OCI-LY7 (cell line): ENCODE results near the gene CCDC194. TPM values are rescaled to one million over a fixed set of nuclear protein-coding genes. Genes with fewer than 3 reads are reported as not detected.
A peak's percentile ranks its signal among the peaks of the same experiment; 100 is the strongest.
"Not testable (repeated sequence)": the region's sequence is repeated elsewhere in the genome, so short reads cannot be mapped to it uniquely, and the experiment has no call there.

Source experiments
- BruUV-seq: library from RNA; stranded (reverse); fragments of 400-500 nt; replicated peaks from 2 replicates; lab custom pipeline; 2021; lab: Mats Ljungman, UMichigan
- CTCF ChIA-PET: fragments of 300-600 bp; sonication (Branson Sonifier 250); formaldehyde crosslinking; loops from one replicate; lab custom pipeline; 2022; ENCODE audit warnings: antibody characterized with exemption; ENCODE audit not compliant: unreplicated experiment; lab: Charles Lee
- POLR2A ChIA-PET: fragments of 300-600 bp; sonication (Branson Sonifier 250); formaldehyde crosslinking; loops from one replicate; lab custom pipeline; 2022; ENCODE audit warnings: antibody characterized with exemption; lab: Charles Lee
- DNase-seq: peaks from one replicate; pipeline ENCODE4 v3.0.0-alpha.2; 2015; ENCODE audit warnings: low spot score
- H2AFZ ChIP-seq: fragments of 200-600 bp; sonication (generic), shearing (Covaris generic); 2 replicates; pipeline ENCODE4 v1.6.1; 2014; ENCODE audit warnings: mild to moderate bottlenecking, antibody characterized with exemption, low read length, moderate library complexity
- H3K27ac ChIP-seq: fragments of 200-600 bp; sonication (generic); 2 replicates; pipeline ENCODE4 v1.5.1; 2014; ENCODE audit warnings: mixed run types, low read depth, mild to moderate bottlenecking, moderate library complexity, low read length, inconsistent platforms; ENCODE audit not compliant: poor library complexity, severe bottlenecking
- H3K36me3 ChIP-seq: fragments of 200-600 bp; sonication (generic); 2 replicates; pipeline ENCODE4 v1.6.1; 2014; ENCODE audit warnings: mild to moderate bottlenecking, antibody characterized with exemption, low read length, moderate library complexity, mixed read lengths; ENCODE audit not compliant: insufficient read depth
- H3K4me1 ChIP-seq: fragments of 200-600 bp; sonication (generic); 2 replicates; pipeline ENCODE4 v1.5.1; 2014; ENCODE audit warnings: mild to moderate bottlenecking, low read length; ENCODE audit not compliant: insufficient read depth, poor library complexity, severe bottlenecking
- H3K4me2 ChIP-seq: fragments of 200-600 bp; sonication (generic); 2 replicates; pipeline ENCODE4 v1.6.1; 2014; ENCODE audit warnings: mild to moderate bottlenecking, low read length
- H3K4me3 ChIP-seq: fragments of 200-600 bp; sonication (generic); 2 replicates; pipeline ENCODE4 v1.5.1; 2014; ENCODE audit warnings: mild to moderate bottlenecking, low read depth, low read length; ENCODE audit not compliant: poor library complexity, severe bottlenecking
- H3K79me2 ChIP-seq: fragments of 200-600 bp; sonication (generic); 2 replicates; pipeline ENCODE4 v1.6.1; 2016; ENCODE audit warnings: low read depth, mild to moderate bottlenecking, low read length, moderate library complexity, mixed read lengths; ENCODE audit not compliant: insufficient read depth
- H3K9me2 ChIP-seq: fragments of 200-600 bp; sonication (generic); 2 replicates; pipeline ENCODE4 v1.6.1; 2016; ENCODE audit warnings: mild to moderate bottlenecking, low read length, mixed read lengths; ENCODE audit not compliant: insufficient read depth
- H3K9me3 ChIP-seq: fragments of 200-600 bp; sonication (generic); 2 replicates; pipeline ENCODE4 v1.6.1; 2014; ENCODE audit warnings: mild to moderate bottlenecking, mixed run types, low read length, mixed read lengths
- H4K20me1 ChIP-seq: fragments of 200-600 bp; sonication (generic); 2 replicates; pipeline ENCODE4 v1.6.1; 2014; ENCODE audit warnings: mild to moderate bottlenecking, antibody characterized with exemption, low read length, moderate library complexity, mixed read lengths; ENCODE audit not compliant: insufficient read depth
- EZH2phosphoT487 ChIP-seq: fragments of 200-600 bp; sonication (generic); IDR thresholded peaks from 2 replicates; pipeline ENCODE4 v1.6.1; 2018; ENCODE audit warnings: low read depth, borderline replicate concordance, mild to moderate bottlenecking, mixed run types, antibody characterized with exemption, low read length, moderate library complexity, mixed read lengths
- intact Hi-C: fragments of 100-400 bp; cut with micrococcal nuclease; formaldehyde crosslinking; loops from one replicate; pipeline ENCODE4 v1.10.0; 2022; ENCODE audit not compliant: unreplicated experiment
- total RNA-seq, 2 experiments: library from RNA; depleted of rRNA in 1 of 2; stranded (reverse); fragments of >200 nt in 1 of 2; shearing (Covaris generic) in 1 of 2; gene quantifications; 2 replicates each; pipeline ENCODE4 v1.2.3, GENCODE V29; 2014 to 2022
- TF ChIP-seq, protein P1 (sequence below): fragments of 200-600 bp; sonication (generic); conservative IDR thresholded peaks from 2 replicates; pipeline ENCODE4 v1.5.1; 2014; ENCODE audit warnings: mild to moderate bottlenecking, antibody characterized with exemption, low read length, moderate library complexity, mixed read lengths

CCDC194 gene
- total RNA-seq, 2 experiments from 2014 or later = 2.4 to 8.8 TPM

DNA sequence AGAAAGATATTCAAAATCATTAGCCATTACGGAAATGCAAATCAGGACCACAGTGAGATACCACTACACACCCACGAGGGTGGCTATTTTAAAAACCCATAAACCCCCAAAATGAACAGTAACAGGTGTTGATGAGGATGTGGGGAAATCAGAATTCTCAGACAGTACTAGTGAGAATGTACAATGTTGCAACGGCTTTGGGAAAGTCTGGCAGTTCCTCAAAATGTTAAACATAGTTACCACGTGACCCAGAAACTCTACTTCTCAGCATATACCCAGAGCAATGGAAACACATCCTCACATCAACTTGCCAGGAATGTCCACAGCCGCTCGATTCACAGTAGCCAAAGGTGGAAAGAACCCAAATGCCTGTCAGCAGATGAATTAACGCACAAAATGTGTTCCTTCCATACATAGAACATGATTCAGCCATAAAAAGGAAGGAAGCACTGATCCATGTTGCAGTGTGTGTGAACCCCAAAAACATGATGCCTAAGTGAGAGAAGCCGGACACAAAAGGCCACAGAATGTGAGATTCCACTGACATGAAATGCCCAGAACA lies 23.9 kb downstream of the CCDC194 start:
- H3K4me3 ChIP-seq = peak overlapping the region; percentile 29
- H2AFZ ChIP-seq = peak overlapping the region; percentile 77
- no peaks in the 10 kb centered on the region for H3K79me2 ChIP-seq
- H3K9me3 ChIP-seq = no peaks in the 10 kb centered on the region
- intact Hi-C loops = no loop called here
- H3K4me2 ChIP-seq = peak overlapping the region; percentile 71
- no TSS peak for BruUV-seq
- H3K27ac ChIP-seq = peak overlapping the region; percentile 92
- no peaks in the 10 kb centered on the region for H3K9me2 ChIP-seq
- TF ChIP-seq, protein P1, sequence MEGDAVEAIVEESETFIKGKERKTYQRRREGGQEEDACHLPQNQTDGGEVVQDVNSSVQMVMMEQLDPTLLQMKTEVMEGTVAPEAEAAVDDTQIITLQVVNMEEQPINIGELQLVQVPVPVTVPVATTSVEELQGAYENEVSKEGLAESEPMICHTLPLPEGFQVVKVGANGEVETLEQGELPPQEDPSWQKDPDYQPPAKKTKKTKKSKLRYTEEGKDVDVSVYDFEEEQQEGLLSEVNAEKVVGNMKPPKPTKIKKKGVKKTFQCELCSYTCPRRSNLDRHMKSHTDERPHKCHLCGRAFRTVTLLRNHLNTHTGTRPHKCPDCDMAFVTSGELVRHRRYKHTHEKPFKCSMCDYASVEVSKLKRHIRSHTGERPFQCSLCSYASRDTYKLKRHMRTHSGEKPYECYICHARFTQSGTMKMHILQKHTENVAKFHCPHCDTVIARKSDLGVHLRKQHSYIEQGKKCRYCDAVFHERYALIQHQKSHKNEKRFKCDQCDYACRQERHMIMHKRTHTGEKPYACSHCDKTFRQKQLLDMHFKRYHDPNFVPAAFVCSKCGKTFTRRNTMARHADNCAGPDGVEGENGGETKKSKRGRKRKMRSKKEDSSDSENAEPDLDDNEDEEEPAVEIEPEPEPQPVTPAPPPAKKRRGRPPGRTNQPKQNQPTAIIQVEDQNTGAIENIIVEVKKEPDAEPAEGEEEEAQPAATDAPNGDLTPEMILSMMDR = no peak
- TF ChIP-seq EZH2phosphoT487 = no peak
- no peaks in the 10 kb centered on the region for H3K36me3 ChIP-seq
- peaks cover 58% of the 10 kb centered on the region for H3K4me1 ChIP-seq
- CTCF ChIA-PET = no interaction called here
- peak; percentile 85 for DNase-seq
- no peaks in the 10 kb centered on the region for H4K20me1 ChIP-seq
- POLR2A ChIA-PET = interaction anchor here (0.7 kb wide), 1 partner anchor 39 kb away, joined by 4 read pairs; no protein-coding TSS in a partner anchor

DNA sequence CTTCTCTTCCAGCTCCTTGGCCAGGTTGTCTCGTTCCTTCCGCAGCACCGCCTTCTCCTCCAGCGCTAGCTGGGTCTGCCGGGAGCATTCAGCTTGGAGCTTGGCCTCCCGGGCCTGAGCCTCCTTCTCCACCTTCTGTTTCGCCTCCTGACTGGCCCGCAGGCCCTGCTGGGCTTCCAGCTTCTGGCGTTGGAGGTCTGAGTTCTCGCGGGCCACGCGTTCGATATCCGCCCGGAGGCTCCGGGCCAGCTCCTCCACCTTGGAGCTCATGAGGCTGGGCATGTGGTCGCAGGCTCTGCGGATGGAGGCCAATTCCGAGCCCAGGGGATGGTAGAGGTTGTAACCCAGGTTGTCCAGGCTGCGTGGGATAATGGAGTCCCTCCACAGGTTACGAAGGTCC lies 28.6 kb downstream of the CCDC194 start:
- Histone ChIP-seq H4K20me1 (no peaks in the 10 kb centered on the region), H3K9me2 (no peaks in the 10 kb centered on the region), H3K27ac (no peak overlapping the region), H3K79me2 (no peaks in the 10 kb centered on the region), H3K9me3 (no peaks in the 10 kb centered on the region), H3K4me1 (peaks cover 21% of the 10 kb centered on the region), H2AFZ (no peak overlapping the region), H3K4me3 (no peak overlapping the region), H3K36me3 (no peaks in the 10 kb centered on the region), H3K4me2 (no peak overlapping the region)
- no peak for TF ChIP-seq EZH2phosphoT487
- DNase-seq = no peak
- ChIA-PET CTCF (no interaction called here), POLR2A (interaction anchor here (0.6 kb wide), 1 partner anchor 153 kb away, joined by 3 read pairs; no protein-coding TSS in a partner anchor)
- intact Hi-C loops = no loop called here
- BruUV-seq = no TSS peak

DNA sequence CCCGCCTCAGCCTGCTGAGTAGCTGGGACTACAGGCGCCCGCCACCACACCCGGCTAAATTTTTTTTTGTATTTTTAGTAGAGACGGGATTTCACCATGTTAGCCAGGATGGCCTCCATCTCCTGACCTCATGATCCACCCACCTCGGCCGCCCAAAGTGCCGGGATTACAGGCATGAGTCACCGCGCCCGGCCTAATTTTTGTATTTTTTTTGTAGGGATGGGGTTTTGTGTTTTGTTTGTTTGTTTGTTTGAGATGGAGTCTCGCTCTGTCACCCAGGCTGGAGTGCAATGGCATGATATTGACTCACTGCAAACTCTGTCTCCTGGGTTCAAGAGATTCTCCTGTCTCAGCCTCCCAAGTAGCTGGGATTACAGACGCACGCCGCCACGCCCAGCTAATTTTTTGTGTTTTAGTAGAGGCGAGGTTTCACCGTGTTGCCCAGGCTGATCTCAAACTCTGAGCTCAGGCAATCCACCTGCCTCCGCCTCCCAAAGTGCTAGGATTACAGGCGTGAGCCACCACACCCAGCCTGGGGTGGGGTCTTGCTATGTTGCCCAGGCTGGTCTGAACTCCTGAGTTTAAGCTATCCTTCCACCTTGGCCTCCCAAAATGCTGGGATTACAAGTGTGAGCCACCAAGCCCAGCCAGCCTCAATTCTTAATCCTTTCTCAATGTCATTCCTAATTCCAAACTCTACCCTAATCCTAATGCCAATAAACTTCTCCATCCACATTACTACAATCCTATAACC lies 30.0 kb downstream of the CCDC194 start:
- H3K4me2 ChIP-seq, H3K9me2 ChIP-seq, POLR2A ChIA-PET, H3K36me3 ChIP-seq, DNase-seq, BruUV-seq, H2AFZ ChIP-seq, H4K20me1 ChIP-seq, H3K4me3 ChIP-seq, H3K79me2 ChIP-seq, CTCF ChIA-PET, H3K27ac ChIP-seq, intact Hi-C loops, H3K4me1 ChIP-seq, H3K9me3 ChIP-seq: not testable (repeated sequence)
